Mononuclear cell (primary cell): ENCODE measurements around the gene NFIB. TPM values are rescaled to one million over a fixed set of nuclear protein-coding genes. Genes with fewer than 3 reads are reported as not detected.

Experiments used
- H3K27me3 ChIP-seq: 2 replicates; pipeline ENCODE4 v1.6.0; 2011; ENCODE audit warnings: low read length, control low read depth; ENCODE audit not compliant: insufficient read depth
- H3K4me1 ChIP-seq: 2 replicates; pipeline ENCODE4 v1.5.1; 2011; ENCODE audit warnings: mild to moderate bottlenecking, low read length, control low read depth; ENCODE audit not compliant: insufficient read depth
- H3K4me3 ChIP-seq: 2 replicates; pipeline ENCODE4 v1.5.1; 2011; ENCODE audit warnings: mild to moderate bottlenecking, low read length, moderate library complexity
- H3K9me3 ChIP-seq: 2 replicates; pipeline ENCODE4 v1.5.1; 2011; ENCODE audit warnings: low read depth, mild to moderate bottlenecking, control low read depth, low read length
- total RNA-seq: library from RNA; depleted of rRNA; stranded (reverse); fragments of >200 nt; gene quantifications from one replicate; pipeline ENCODE4 v1.2.3, GENCODE V29; 2012

NFIB gene
- total RNA-seq, 1 donor: 0.42 TPM

DNA sequence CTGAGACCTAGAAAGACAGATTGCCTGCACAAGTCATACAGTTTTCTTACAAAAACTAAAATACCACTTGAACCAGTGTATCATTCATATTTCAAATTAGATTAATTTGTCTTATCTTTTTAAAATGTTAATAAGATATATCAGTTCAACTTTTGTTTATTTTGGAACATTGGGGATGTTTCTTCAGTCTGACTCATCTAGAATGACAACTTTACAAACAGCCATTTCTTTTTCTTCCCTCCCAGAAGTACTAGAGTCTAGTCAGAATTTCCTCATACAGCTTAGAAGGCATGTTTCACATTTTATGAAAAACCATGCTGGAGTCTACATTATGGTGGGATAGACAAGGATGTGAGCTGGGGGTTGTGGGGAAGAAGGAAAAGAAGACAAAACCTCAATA lies 262.5 kb downstream of the NFIB start:
- H3K9me3 ChIP-seq: no peaks in the 10 kb centered on the region
- no peak overlapping the region for H3K4me3 ChIP-seq
- no peaks in the 10 kb centered on the region for H3K4me1 ChIP-seq
- H3K27me3 ChIP-seq: no peaks in the 10 kb centered on the region

DNA sequence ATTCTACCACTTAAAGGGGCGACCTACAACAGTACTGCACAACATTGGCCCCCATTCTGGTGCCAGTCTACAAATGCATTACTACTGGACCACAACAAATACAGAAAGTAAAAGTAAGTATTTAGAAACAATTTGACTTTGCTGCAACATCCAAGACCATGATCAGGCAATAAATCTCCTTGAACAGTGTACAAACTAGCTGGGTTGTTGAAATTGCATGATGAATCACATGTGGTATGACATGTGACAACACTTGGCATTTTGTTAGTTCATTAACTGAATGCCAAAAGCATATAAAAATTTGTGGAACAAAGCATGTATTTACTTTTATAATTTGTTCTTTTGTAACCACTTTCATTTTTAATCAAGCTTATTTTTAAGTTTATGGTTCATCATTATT lies 270.5 kb downstream of the NFIB start:
- H3K4me1 ChIP-seq: no peaks in the 10 kb centered on the region
- no peaks in the 10 kb centered on the region for H3K9me3 ChIP-seq
- H3K4me3 ChIP-seq: no peak overlapping the region
- H3K27me3 ChIP-seq: no peaks in the 10 kb centered on the region

DNA sequence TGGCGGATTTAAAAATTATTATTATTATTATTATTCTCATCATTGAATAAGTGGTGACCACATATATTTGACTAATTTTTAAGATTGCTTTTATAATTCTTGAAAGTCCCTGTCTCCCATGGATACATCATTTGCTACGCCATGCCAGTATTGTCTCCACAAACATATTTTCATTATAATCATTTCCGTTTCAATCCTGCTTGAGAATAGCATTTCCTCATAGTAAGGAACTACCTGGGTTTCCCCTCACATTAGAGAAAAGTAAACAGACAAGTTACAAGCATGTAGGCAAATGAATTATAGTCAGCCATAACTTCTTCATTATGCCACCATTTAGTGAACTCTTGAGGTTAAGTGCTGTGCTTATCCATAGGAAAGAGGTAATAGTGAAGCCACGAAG lies 276.6 kb downstream of the NFIB start:
- no peaks in the 10 kb centered on the region for H3K9me3 ChIP-seq
- no peaks in the 10 kb centered on the region for H3K27me3 ChIP-seq
- no peaks in the 10 kb centered on the region for H3K4me1 ChIP-seq
- H3K4me3 ChIP-seq: no peak overlapping the region

DNA sequence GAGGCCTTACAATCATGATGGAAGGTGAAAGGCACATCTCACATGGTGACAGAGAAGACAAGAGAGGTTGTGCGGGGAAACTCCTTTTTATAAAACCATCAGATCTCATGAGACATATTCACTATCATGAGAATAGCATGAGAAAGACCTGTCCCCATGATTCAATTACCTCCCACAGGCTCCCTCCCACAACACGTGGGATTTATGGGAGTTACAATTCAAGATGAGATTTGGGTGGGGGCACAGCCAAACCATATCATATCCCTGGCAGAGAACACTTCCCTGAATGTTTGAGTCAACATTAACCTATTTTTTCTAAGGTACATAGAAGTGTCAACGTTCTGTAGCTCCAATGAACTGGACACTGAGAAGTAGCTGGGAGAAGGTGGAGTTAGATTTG lies 280.9 kb downstream of the NFIB start:
- Histone ChIP-seq H3K4me3 (no peak overlapping the region), H3K27me3 (no peaks in the 10 kb centered on the region), H3K9me3 (no peaks in the 10 kb centered on the region), H3K4me1 (no peaks in the 10 kb centered on the region)
